Measurements from ENCODE around the gene KLHL26.

- TF ChIP-seq EZH2 (IDR thresholded peaks at IDR 0.05; ENCODE audit: low read length) = no peak
- TF ChIP-seq, protein P1, sequence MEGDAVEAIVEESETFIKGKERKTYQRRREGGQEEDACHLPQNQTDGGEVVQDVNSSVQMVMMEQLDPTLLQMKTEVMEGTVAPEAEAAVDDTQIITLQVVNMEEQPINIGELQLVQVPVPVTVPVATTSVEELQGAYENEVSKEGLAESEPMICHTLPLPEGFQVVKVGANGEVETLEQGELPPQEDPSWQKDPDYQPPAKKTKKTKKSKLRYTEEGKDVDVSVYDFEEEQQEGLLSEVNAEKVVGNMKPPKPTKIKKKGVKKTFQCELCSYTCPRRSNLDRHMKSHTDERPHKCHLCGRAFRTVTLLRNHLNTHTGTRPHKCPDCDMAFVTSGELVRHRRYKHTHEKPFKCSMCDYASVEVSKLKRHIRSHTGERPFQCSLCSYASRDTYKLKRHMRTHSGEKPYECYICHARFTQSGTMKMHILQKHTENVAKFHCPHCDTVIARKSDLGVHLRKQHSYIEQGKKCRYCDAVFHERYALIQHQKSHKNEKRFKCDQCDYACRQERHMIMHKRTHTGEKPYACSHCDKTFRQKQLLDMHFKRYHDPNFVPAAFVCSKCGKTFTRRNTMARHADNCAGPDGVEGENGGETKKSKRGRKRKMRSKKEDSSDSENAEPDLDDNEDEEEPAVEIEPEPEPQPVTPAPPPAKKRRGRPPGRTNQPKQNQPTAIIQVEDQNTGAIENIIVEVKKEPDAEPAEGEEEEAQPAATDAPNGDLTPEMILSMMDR (optimal IDR thresholded peaks at IDR 0.05 in 1 of 3, IDR thresholded peaks at IDR 0.05 in 1 of 3, conservative IDR thresholded peaks at IDR 0.05 in 1 of 3; ENCODE audit: extremely low read depth in 1 of 3, insufficient read depth in 2 of 3, low read length in 3 of 3) = no peak
These were observed 32.6 kb downstream of the KLHL26 start for GRCh38 chr19:18669524-18669817.
